HG03469 (cell line): ENCODE results near the gene STN1.
"Not testable (repeated sequence)": the region's sequence is repeated elsewhere in the genome, so short reads cannot be mapped to it uniquely, and the experiment has no call there.

Experiments
- ATAC-seq: cut with Tn5 transposase; IDR thresholded peaks from one replicate; pipeline ENCODE4 v1.9.1; 2021; ENCODE audit warnings: mild to moderate bottlenecking, moderate library complexity, moderate number of reproducible peaks; ENCODE audit not compliant: unreplicated experiment

Gene STN1

DNA sequence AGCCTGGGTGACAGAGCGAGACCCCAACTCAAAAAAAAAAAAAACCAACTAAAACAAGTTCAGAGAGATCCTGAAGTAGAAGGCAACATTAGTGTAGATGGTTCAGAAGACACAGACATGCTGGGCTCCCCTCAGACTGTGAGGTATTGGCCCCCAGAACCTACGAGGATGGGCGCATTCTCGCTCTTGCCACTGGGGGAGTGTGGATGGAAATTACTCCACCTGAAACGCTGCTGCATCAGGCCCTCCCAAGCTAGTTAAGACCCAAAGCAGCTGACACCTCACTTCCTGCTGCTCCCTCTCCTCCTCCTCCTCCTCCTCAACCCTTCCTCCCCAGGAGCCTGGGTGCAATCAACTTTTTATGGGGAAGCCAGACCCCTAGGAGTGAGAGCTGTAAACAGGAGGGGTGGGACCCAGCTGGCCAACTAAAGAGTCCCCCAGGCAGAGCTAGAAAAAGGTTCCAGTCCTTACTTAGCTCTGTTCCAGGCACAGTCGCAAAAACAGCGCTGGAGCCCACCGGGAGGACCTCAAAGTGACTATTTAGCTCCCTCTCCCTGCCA lies 70.0 kb downstream of the STN1 start:
- no peak for ATAC-seq

DNA sequence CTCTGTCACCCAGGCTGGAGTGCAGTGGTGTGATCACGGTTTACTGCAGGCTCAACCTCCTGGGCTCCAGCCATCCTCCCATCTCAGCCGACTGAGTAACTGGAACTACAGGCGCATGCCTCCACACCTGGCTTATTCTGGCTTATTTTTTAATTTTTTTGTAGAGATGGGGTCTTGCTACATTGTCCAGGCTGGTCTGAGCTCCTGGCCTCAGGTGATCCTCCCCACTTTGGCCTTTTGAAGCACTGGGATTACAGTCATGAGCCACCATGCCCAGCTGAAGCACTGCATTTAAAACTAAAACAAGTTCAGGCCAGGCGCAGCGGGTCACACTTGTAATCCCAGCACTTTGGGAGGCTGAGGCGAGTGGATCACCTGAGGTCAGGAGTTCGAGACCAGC lies 70.6 kb downstream of the STN1 start:
- ATAC-seq: no peak

DNA sequence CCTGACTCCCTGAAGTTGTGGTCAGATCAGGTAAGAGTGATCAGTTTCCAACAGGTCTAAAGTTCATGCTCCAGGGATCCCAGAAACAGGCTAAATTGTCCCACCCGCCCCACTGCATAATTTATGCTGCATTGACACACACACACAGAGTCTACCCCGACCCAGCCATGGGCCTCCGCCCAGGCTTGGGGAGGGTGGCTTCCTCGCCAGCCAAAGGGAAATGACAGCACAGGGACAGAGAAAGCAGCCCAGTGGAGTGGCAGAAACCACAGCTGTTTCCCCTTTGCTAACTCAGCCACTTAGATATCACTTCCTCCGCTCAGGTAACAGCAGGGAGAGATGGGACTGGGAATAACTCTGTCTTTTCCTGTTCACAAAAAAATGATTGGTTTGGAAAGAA lies 72.0 kb downstream of the STN1 start:
- ATAC-seq: no peak

DNA sequence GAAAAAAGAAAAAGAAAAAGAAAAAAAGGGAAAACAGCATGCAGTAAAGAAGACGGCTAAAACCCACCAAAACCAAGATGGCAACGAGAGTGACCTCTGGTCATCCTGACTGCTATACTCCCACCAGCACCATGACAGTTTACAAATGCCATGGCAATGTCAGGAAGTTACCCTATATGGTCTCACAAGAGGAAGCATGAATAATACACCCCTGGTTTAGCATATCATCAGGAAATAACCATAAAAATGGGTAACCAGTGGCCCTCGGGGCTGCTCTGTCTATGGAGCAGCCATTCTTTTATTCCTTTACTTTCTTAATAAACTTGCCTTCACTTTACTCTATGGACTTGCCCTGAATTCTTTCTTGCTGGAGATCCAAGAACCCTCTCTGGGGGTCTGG lies 72.6 kb downstream of the STN1 start:
- not testable (repeated sequence) for ATAC-seq

DNA sequence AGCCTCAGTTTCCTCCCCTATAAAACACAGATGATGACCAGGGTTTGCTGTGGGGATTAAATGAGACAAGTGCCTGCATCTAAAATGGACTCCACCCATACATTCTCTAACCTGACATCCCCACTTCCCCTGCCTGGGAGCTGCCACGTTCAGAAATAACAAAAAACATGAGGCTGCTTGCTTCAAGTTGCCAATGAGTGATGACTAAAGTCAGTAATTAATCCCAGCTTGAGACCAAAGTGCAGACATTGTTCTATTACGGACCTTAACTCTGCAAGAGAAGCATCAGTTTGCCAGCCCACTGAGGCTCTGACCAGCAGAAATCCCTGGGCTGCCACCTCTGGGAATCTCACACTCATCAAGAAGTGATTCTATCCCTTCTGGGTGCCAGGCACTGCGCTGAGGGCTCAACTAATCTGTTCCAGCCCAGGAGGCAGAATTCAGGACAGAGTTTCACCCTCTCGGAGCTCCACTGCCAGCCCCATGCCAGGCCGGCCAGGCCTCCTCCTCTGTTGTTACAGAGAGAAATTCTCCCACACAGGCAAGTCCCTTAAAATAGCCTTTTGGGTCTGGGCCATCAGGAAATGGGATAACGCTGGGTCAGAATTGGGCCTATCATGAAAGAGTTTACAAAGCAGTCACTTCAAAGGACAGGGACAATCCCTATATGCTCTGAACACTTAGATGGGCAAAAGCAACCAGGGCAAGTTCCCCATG lies 74.0 kb downstream of the STN1 start:
- ATAC-seq: no peak

DNA sequence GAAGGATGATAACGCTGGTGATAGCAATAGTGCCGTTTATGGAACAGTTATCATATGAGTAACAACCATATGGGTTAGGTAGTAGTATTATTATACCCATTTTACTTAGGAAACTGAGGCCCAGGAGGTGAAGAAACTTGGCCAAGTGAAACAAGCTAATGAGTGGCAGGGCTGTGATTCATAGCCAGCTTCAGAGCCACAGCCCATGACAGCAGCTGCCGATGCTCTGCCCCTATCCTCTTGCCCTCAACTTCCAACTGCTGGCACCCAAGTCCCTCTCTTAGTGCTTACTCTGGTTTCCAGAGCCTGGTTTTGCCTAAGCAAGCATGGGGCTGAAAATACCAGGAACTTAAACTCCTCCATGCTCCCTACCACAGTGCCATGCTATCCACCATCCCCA lies 74.9 kb downstream of the STN1 start:
- ATAC-seq: no peak

DNA sequence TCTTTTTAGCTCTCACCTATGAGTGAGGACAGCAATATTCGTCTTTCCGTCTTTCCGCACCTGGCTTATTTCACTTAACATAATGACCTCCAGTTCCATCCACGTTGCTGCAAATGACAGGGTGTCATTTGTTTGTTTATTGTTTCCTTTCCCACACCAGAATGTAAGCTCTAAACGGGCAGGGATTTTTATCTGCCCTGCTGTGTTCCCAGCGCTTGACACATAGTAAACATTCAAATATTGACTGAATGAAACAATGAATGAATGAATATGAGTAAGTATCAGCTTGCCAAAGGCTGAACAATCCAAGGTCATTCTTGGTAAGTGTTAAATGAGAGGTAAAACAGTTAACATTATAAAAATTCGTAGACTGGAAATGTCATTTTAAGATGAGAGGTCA lies 75.4 kb downstream of the STN1 start:
- ATAC-seq: no peak

DNA sequence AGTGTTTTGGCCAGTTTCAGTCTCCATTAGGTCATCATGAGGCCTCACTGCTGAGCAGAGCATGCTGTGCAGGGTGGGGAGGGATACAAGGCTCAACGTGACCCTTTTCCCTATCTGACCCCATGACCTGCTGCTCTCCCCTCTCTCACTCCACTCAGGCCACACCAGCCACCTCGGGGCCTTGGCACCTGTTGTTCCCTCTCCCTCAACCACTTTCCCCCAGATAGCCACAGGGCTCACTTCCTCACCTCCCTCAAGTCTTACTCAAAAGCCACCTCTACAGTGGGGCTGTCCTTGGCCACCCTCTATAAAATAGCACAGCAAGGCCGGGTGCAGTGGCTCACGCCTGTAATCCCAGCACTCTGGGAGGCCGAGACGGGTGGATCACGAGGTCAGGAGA lies 76.5 kb downstream of the STN1 start:
- no peak for ATAC-seq

DNA sequence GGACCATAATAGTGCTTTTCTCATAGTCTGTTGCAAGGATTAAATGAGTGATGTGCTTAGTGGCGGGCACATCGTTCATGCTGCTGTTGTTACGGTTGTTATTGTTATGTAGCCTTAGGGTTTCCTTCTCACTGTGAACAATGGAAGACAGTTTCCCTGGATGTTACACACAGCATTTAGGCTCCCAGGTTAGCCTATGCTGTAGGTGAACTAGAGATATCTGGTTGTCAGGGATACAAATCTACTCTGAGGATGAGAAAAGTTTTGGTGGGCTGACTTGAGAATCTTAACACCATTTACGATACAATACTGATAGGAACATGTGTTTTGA lies 77.3 kb downstream of the STN1 start:
- ATAC-seq: no peak

DNA sequence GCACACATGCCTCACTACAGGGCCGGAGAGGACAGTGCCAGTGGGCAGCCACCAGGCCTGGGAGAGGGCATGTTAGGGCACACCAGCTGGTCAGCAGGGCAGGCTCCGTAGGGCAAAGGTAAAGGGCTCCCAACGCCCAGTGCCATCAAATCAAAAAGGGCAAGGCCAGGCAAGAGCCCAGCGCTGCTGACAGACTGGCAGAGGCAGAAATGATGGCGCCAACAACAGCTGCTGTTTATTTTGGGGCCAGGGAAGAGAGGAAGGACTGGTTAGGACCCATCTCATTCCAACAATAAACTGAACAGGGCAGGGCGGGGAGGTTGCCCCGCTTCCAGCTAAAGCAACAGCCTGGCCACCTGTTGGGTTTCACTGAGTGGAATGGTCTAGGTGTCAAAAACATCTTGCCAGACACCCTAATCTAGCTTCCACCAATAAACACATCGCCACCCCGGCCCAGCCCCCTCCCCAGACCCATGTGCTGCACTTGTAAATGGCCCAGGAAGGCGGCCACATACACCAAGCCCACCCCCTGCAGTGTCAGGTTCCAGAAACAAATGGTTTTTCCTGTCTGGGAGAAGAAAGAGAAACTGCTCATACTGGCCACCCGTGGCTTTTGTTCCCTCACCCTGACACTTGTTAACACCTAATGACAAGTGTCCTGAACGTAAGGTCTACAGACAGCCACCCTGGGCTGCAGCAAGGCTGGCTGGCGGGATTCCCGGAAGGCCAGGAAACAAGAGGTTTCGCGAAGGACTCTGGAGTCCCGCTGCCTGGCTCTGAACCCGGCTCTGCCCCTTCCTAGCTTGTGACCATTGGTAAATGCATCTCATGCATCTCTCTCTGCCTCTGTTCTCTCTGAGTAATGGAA lies 77.9 kb downstream of the STN1 start:
- ATAC-seq: no peak

DNA sequence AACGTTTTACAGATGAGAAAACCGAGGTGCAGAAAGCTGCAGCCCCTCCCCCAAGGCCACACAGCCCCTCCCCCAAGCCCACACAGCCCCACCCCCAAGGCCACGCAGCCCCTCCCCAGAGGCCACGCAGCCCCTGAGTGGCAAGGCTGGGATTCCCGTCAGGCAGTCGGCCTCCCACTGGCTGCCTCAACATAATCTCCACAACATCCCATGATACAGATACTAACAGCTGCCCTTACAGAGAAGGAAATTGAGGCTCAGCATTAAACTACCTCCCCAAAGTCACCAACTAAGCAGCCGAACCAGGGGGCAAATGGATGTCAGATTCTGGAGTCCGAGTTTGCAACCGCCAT lies 78.5 kb downstream of the STN1 start:
- ATAC-seq: no peak

DNA sequence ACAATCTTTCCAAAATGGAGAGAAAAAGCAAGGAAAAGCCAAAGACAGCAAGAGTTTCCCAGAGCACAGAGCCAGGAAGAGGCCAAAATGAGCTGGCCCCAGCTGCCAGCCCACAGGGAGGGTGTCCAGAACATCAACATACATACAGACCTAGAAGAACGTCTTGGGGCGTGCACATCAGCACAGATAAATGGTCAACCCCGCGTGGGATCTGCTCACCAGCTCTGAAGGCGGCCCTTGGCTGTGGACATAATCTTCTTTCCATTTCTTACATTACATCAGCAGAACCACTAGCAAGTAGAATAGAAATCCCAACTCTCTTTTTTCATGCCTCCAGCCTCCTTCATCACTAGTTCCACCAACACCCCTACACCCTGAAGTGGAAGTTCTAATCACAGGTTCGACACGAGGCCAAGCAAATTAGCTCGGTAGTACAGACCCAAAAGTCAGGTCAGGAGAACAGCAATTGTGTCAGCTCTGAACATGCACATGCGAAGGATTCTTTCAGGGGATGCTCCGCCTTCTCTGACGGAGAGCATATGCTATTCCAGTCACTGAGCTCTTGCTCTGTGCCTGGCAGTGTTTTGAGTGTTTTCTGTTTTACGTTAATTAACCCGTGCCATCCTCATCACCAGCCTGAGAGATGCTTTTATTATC lies 79.0 kb downstream of the STN1 start:
- no peak for ATAC-seq

DNA sequence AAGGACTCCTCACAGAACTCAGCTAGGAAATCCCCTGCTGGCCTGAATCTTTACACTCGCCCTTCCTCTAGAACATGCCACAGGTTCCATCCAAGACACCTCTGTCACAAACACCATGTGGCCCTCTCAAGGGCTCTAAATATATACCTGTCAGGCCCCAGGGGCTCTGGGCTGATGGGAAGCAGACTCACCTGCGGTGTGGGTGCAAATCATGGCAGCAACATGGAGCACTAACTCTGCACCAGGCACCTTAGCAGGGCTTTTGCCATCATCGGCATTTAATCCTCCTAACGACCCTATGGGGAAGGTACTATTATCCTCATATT lies 80.0 kb downstream of the STN1 start:
- no peak for ATAC-seq

DNA sequence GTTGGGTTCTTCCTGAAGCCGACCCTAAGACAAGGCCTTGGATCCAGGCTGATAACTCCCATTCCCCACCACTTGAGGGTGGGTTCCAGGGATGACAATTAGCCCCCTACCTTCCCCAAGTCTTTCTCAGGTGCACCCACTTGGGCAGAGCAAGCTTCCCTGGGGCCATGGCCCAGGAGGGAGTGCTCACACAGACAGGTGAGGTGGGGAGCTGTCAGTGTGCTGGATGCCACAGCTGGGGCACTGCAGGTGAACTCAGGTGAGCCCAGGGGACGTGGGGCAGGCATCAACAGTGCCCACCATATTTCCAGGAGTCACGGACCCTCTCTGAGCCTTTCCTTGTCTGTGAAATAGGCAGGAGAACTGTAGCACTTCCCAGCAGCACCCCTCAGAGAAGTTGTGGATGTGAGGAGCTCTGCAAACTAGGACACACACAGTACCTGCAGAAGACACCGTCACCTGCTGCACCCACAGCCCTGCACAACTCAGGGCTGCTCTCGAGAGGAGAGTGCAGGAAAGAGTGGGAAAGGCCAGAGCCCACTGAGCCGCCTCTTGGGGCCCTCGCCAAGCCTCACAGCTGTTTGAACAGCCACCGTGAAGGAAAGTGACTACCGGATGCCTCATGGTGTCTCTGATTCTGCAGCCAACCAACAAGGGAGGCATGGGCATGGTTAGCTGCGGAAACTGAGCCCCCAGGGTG lies 80.5 kb downstream of the STN1 start:
- no peak for ATAC-seq

DNA sequence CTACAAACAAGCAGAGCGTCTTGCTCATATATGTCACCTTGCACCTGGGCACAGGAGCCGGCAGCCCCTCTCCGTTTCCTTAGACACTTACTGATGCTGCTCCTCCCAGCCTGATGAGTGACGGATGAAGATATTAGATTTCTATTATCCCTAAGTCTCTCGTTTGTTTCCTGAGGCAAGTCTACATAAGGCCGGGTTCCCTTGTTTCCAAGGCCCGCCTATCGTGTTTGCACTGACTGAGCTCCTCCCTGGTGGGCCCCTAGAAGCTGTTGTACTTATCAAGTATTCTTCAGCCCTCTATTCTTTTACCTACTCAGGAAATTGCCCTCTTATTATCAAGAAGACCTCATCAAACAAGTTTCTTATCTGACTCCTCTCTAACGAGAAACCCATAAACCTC lies 81.1 kb downstream of the STN1 start:
- no peak for ATAC-seq

DNA sequence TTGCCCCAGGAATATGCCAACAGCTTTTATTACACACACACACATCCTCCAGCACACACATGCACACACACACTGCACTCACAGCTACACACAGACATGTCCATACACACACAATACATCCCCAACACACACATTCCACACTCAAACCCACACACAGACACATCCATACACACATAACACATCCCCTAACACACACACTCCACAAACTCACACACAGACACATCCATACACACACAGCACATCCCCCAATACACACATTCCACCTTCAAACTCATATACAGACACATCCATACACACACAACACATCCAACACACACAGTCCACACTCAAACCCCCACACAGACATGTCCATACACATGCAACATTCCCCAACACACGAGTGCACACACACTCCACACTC lies 81.7 kb downstream of the STN1 start:
- no peak for ATAC-seq

DNA sequence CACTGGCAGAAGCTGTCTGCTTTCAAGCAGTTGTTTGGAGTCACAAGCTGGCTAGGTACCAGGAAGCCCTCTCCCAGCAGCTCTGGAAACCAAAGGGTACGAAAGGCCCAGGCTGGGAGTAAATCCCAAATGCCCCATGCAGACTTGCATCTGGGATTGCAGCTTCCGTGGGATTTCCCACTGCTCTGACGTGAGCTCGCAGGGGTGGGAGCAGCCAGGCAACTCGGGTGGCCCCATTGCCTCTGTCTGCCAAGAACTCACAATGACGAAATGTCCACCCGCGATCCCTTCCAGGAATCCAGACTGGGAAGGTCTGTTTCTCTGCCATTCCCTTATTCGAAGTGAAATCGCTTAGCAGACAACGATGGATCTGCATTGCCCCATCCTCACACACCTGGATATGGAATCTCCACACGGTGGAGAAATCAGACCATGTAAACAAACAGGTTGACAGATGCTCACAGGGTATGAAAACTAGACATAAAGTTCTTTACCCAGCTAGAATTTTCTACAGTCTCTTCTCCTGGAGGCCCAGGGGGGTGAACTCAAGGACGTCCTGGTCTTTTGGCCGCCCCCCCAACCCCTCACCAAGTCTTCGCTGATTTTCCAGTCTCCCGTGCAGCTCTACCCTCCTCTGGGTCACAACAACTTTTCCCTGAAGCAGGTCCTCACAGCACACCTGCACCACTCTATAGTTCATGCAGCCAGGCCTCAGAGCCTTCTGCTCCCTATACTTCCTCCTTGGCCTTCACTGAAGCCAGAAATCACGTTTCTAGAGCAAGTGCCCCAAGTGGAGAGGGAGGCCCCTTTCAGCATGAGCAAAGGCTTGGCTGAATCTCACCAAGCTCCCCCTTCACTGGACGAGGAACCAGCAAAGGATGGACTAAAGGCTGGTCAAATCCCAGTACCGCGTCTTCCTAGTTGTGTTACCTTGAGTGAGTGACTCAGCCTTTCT lies 82.6 kb downstream of the STN1 start:
- no peak for ATAC-seq

DNA sequence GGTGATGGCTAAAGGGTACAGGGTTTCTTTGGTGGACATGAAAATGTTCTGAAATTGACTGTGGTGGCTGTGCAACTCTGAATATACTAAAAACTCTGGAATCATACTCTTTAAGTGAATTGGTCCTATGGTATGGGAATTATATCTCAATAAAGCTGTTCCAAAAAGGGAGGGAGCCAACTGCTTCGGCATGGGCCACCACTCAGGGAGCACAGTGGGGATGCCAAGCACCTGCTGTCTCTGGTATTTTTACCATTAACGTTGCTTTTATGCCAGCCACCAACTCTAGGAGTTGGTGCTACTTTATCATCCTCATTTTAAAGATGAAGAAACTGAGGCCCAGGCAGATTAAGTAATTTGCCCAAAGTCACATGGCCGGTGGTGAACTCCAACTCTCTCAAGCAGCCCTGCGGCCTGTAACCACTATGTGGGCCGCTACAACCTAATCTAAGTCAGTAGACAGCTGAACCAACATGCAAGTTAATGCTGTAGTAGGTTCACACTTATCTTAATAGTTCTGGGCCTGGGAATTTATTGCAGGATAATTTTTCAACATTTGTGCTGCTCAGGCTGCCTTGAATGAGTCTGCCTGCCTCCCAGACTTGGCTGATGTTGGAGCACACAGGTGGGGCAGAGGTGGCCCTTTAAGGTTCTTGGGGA lies 83.4 kb downstream of the STN1 start:
- ATAC-seq: no peak

DNA sequence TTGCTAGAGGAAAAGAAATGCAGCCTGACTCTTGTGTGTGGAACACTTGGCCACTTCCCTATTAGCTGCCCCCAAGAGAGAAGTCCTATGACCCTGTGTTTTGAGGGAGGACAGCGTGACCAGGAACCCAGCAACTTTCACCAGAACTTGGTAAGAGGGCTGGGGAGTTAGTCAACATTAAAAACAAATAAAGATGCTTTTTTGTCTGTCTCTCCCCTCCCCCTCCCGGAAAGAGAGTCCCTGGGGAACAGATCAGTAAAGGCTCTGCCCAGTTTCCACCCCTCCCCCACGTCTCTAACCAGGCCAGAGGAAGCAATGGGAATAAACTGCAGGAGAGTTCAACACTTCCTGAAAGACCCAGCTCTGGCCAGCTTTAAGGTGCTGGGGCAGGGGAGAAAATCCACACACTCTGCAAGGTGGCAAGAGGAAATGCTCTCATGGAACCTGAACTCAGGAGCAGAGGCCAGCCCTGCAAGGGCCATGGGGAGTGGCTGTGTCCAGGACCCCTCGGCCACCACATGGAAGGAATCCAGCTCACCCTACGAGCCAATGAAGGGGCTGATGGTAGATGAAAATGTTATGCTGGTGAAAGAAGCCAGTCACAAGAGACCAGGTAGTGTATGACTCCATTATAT lies 84.1 kb downstream of the STN1 start:
- no peak for ATAC-seq
